GM18498 (cell line): ENCODE results near the gene XPO6.
"Not testable (repeated sequence)": the region's sequence is repeated elsewhere in the genome, so short reads cannot be mapped to it uniquely, and the experiment has no call there.

Experiments used
- ATAC-seq: cut with Tn5 transposase; IDR thresholded peaks from one replicate; pipeline ENCODE4 v1.9.1; 2021; ENCODE audit warnings: mild to moderate bottlenecking, moderate library complexity; ENCODE audit not compliant: unreplicated experiment

Gene XPO6

GRCh38 chr16:28211758-28212531, at the start of gene XPO6:
XPO6 (minus strand) TSS chr16:28211965; CDS start chr16:28211368, 597 bp downstream.
- ATAC-seq = peak; percentile 85

GRCh38 chr16:28260193-28260592, 48.4 kb upstream of the XPO6 start:
- no peak for ATAC-seq

GRCh38 chr16:28259781-28260150, 48.0 kb upstream of the XPO6 start:
- no peak for ATAC-seq

GRCh38 chr16:28259091-28259780, 47.5 kb upstream of the XPO6 start:
- no peak for ATAC-seq

- ATAC-seq = no peak
Measured at GRCh38 chr16:28258567-28258966, 46.8 kb upstream of the XPO6 start.

GRCh38 chr16:28257256-28257655, 45.5 kb upstream of the XPO6 start:
- no peak for ATAC-seq

- ATAC-seq = no peak
Measured at GRCh38 chr16:28255838-28256237, 44.1 kb upstream of the XPO6 start.

GRCh38 chr16:28254158-28254557, 42.4 kb upstream of the XPO6 start:
- no peak for ATAC-seq

- no peak for ATAC-seq
Measured at GRCh38 chr16:28250999-28251398, 39.2 kb upstream of the XPO6 start.

GRCh38 chr16:28249483-28249882, 37.7 kb upstream of the XPO6 start:
- not testable (repeated sequence) for ATAC-seq

- no peak for ATAC-seq
Measured at GRCh38 chr16:28241924-28242323, 30.2 kb upstream of the XPO6 start.

GRCh38 chr16:28237754-28238357, 26.1 kb upstream of the XPO6 start:
- ATAC-seq = no peak

GRCh38 chr16:28231763-28232162, 20.0 kb upstream of the XPO6 start:
- no peak for ATAC-seq

GRCh38 chr16:28223909-28224308, 12.1 kb upstream of the XPO6 start:
- not testable (repeated sequence) for ATAC-seq

GRCh38 chr16:28219777-28220176, 8.0 kb upstream of the XPO6 start:
- not testable (repeated sequence) for ATAC-seq

GRCh38 chr16:28219282-28219681, 7.5 kb upstream of the XPO6 start:
- no peak for ATAC-seq

GRCh38 chr16:28218109-28218508, 6.3 kb upstream of the XPO6 start:
- no peak for ATAC-seq

GRCh38 chr16:28217326-28217725, 5.6 kb upstream of the XPO6 start:
- no peak for ATAC-seq

- no peak for ATAC-seq
Measured at GRCh38 chr16:28213396-28213795, 1.6 kb upstream of the XPO6 start.

- ATAC-seq = no peak
Measured at GRCh38 chr16:28212532-28212873, 738 bp upstream of the XPO6 start.

- ATAC-seq = peak; percentile 48
Measured at GRCh38 chr16:28210979-28211588, 681 bp downstream of the XPO6 start.

GRCh38 chr16:28210264-28210663, 1.5 kb downstream of the XPO6 start:
- ATAC-seq = no peak
